Breast epithelium (tissue), 3 donors: Measurements from ENCODE around the gene QSOX1.

ENCODE experiments used
- POLR2A ChIP-seq: fragments of 450-650 bp; IDR thresholded peaks from one replicate; pipeline ENCODE4 v1.6.1; 2016; ENCODE audit warnings: antibody characterized with exemption, mild to moderate bottlenecking, moderate library complexity
- TF ChIP-seq, protein P1 (sequence below), 3 donors: fragments of 450-650 bp; IDR thresholded peaks; one replicate each; pipeline ENCODE4 v1.5.1; 2016 to 2017; ENCODE audit warnings: antibody characterized with exemption in 3 of 3, mild to moderate bottlenecking in 3 of 3, moderate library complexity in 3 of 3

DNA sequence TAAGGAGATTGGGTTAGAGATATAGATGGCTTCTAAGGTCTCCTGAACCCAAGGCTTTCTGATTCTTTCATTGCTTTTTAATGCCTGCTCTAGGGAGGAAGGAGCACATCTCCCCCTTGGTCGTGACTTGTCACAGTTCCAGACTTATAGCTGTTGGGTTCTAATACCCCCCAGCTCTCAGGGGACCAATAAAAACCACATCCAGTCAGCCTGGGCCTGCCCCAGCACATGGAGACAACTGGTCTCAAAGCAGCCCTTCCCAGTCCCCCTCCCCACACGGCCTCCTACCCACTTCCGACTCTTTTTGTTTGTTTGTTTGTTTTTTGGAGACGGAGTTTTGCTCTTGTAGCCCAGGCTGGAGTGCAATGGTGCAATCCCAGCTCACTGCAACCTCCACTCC is 23.3 kb downstream of the QSOX1 start:
- no peak for TF ChIP-seq POLR2A
- TF ChIP-seq, protein P1, sequence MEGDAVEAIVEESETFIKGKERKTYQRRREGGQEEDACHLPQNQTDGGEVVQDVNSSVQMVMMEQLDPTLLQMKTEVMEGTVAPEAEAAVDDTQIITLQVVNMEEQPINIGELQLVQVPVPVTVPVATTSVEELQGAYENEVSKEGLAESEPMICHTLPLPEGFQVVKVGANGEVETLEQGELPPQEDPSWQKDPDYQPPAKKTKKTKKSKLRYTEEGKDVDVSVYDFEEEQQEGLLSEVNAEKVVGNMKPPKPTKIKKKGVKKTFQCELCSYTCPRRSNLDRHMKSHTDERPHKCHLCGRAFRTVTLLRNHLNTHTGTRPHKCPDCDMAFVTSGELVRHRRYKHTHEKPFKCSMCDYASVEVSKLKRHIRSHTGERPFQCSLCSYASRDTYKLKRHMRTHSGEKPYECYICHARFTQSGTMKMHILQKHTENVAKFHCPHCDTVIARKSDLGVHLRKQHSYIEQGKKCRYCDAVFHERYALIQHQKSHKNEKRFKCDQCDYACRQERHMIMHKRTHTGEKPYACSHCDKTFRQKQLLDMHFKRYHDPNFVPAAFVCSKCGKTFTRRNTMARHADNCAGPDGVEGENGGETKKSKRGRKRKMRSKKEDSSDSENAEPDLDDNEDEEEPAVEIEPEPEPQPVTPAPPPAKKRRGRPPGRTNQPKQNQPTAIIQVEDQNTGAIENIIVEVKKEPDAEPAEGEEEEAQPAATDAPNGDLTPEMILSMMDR (IDR thresholded peaks at IDR 0.05): no peak
